T-helper 1 cell (primary cell): ENCODE data around the gene SARDH.

ENCODE experiments used
- DNase-seq, 5 donors: peaks; one replicate each; pipeline ENCODE4 v3.0.0-alpha.2; 2012 to 2020

SARDH gene

DNA sequence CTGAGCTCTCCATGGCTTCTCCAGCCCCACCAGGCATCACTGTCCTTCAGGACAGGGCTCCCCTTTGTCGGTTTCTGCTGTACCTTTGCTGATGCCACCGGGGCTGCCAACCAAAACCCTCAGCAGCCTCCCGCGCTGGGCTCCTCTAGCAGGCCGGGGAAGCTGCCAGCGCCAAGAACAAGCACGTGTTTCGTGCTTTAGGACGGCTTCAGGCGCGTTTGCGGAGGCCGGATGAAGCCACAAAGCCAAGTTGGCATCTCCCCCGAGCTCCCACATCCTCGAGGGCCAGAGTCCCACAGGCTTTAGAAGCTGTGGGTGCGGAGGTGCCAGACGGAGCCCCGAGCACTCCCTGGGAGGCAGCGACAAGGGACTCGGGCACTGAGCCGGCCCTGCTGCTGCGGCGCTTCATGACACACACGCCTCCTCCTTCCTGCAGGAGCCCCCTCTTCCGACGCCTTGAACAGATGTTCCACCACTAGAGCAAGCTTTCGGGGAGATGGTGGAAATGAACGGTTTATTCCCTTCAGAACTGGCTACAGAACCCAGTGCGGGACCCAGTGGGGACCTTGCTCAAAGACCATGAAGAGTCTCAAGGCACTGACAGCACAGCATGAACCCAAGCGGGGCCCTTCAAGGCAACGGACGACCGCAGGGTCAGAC lies 36.7 kb downstream of the SARDH start:
- DNase-seq, result peak; percentile 5 to 55 (median 36)

DNA sequence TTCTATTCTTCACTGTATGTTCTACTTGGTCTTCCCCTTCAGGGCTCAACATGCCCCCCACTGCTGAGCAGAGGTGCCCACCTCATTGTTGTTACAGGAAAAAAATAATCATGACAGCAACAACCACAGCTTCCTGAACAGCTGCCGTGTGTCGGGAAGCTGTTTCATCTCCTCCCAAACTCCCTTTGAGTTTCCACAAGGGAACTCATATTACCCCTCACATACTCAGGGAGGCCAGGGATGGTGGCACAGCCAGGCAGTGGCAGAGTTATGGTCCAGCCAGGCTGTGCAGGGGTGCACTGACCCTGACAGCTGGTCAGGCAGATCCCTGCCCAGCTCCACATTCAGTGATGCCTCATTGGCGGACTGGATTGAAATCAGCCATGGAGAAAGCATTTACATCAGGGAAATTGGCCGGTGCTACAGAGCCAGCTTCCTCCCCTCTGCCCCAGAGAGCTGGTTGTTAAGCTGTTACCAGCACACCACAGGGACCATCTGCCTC lies 37.3 kb downstream of the SARDH start:
- no peak for DNase-seq

DNA sequence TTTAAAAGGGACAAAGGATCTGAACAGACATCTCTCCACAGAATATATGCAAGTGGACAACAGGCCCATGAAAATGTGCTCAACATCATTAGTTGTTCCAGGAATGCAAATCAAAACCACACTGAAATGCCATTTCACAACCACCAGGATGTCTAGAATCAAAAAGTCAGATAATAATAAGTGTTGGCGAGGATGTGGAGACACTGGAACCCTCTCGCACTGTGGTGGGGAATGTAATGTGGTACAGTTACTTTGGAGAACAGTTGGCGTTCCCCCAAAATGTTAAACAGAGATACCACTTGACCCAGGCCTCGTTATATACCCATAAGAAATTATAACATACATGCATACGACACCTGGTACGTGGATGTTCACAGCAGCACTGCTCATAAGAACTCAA lies 38.6 kb downstream of the SARDH start:
- DNase-seq, result no peak

DNA sequence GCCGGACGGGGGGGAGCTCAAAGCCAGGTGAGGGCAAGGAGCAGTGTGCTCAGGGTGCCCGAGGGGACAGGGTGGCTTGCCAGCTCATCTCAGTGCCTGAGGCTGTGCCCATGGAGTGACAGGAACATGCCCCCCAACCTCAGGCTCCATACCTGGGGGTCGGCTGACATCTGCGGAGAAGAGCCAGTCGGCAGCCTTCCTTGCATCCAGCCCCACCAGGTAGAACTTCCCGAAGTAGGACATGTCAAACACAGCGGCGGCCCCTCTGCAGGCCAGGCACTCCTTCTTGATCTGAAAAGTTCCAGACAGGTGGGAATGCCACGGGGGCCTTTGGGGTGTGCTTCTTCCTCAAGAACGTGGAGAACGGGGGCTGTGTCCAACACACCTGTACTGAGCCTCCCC lies 42.1 kb downstream of the SARDH start:
- no peak for DNase-seq

DNA sequence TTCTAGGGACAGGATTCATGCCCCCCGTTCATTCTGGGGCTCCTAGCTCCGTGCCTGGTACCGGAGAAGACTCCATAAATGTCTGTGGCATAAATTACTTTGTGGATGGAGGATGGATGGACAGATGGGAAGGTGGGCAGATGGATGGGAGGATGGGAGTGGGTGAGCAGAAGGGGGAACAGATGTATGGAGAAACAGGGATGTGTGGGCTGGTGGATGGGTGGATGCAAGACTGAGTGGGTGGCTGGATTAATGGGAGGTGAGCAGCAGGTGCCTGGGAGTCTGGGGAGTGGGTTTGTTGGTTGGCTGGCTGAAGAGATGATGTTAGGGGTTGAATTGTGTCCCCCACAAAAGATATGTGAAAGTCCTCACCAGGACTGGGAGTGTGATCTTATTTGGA lies 43.5 kb downstream of the SARDH start:
- DNase-seq, result no peak

DNA sequence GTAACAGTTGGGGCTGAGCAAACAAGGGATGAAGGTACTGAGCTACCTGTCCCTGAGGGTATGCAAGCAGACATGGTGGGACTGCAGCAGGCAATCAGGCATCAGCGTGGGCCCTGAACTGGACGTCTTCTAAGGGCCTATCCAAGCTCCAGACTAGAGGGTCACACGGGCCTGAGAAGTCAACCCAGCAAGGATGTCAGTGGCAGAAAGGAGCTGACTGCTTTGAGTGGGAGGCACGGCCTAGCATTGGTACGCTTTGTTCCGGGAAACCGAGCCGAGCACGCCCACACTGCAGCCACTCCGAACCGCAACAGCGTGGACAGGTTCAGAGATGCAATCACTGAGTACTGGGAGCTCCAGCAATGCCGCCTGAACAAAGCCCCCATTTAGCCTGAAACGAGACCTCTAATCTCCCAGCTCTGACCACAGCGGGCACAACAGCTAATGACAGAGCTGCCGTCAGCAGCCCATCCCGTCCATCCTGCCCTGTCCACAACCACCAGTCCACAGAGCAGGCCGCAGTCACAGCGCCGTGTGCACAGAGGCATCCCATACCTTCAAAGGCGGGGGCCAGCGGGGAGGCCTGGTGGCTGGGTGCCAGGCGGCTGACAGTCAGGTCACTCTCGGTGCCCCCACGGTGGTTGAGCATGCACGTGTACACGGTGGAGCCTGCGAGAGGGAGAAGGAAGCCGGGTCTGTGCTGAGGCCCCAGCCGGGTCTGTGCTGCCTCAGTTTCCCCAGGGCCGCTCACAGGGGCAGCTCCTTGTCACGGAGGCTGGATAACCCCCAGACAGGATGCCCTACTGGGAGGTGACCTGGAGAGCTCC lies 44.2 kb downstream of the SARDH start:
- DNase-seq, result no peak

DNA sequence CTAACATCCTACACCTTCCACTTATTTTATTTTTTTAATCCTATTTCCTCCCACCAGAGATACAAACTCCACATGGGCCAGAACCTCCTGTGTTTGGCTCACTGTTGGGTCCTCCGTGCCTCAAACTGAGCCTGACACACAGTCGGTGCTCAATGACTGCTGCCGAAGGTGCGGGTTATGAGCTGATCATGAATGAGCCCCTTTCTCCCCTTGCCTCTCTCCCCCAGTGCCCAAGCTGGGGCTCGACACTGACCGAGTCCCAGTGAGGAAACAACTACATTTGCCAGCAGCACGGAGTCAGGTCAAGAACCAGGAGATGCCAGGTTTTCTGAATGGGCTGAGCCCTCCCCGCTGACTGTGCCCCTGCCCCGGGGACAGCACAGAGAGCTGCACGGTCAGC lies 45.0 kb downstream of the SARDH start:
- DNase-seq, result no peak

DNA sequence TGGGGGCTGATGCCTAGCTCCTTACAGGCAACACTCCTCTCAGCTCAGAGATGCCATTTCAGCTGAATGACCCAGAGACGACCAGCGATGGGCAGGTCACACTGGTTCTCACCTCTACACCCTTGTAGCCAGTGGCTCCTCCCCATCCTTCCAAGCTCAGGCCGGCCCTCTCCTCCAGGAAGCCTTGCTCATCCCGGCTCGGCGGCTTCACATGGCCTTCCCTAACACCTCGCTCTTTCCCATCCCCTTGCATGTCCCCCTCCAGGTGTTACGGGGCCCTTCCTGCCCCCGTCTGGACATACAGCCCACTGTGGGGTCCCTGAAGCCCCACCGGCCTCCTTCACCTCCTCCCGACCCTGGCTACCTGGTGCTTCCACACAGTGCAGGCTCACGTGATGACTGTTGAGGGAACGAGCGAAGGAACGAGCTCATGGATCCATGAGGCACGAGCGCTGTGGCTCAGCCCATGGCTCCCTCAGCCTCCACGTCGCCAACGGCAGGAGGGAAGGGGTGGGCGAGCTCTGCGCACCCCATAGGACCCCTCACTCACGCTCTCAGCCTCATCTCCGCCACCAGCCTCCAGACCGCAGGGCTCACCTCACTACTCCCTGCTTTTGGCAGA lies 45.7 kb downstream of the SARDH start:
- no peak for DNase-seq

DNA sequence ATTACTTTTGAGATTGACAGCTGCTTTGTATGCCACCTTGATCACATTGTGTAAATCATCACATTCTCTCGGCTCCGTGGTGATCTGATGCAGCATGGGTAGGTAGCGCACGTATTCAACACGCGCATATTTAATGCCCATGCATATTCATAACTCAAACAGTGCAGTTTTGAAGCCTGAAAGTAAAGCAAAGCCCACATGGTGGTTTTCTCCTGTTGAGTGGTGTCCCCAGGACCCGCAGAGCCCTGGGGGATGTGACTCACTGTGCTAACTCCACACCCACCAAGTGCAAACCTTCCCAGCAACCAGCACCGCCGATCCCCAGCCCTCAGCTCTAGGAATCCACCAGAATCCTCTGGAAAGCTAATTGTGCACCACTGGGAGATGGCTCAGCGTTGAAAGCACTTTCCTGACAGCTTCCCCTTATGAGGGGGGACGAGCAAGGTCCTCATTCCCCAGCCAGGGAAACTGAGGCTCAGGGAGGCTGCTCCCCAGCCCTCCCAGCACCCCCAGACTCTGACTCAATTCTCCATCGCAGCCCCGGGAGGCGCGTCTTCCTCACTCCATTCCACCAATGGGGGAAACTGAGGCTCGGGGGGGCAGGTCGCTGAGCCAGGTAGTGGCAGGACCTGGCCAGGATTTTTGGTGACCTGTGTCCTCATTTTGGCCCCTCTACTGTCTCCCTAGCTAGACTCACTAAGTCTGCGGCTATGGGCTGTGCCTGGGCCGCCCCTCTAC lies 46.4 kb downstream of the SARDH start:
- no peak for DNase-seq

DNA sequence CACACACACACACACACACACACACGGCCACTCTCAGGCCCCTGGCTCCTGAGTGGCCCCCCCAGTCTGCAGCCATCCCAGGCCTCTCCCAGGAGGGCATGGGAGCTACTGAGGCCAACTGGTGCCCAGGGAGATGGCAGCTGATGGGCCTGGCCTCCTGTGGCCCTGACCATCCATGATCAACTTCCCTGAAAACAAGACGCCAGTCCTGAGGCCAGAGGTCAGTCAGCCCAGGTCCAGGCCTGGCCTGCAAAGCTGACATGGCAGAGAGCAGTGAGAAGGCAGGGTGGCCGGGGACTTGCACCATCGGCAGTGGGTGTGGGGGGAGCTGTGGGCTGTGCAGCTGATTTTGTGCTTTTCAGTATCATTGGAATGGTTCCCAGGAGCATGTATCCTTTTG lies 47.0 kb downstream of the SARDH start:
- peak in 1 of 5 donors; percentile 0 for DNase-seq

DNA sequence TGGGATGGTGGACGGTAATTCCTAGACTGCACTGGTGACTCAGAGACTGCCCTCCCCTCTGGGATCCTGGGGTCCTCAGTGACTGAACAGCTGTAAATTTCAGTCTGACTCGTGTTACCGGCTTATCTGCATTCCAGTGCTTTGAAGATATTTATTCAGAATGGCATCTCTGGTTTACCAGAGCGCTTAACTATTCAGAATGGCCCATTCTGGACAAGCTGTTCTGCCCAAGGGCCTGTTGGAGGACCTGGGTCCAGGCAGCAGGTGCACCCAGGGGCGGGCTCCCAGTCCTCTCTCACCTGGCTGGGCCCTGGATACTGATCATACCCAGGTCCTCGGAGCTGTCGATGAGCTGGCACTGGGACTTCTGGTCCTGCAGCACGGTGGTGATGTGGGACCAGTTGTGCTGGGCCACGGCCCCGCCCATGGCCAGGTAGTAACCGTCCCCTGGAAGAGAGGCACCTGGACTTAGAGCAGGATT lies 48.0 kb downstream of the SARDH start:
- no peak for DNase-seq

DNA sequence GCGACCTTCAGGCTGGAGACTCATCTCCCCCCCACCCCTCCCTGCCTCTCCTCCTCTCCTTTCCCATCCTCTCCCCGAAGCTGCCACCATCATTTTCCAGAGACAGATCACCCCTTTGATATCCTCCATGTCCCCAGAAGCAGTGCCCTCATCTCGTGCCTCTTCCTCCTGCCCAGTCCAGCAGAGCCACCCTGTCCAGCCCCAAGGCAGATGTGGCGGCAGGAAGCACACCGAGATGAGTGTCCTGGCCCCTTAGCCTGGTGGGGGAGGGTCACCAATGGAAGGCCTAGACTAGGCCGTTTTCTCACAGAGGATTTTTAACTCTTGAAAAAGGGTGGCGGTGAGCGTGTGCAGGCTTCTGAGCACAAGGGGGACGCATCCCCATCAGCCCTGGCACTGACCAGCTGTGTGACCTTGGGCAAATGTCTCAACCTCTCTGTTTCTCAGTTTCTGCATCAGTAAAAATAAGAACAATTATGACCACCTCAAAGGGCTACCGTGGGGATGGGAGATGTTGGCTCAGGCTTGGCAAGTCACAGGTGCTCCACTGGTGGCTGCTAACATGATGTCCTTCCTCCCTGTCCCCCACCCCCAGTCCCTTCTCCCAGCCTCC lies 48.9 kb downstream of the SARDH start:
- DNase-seq, result no peak

DNA sequence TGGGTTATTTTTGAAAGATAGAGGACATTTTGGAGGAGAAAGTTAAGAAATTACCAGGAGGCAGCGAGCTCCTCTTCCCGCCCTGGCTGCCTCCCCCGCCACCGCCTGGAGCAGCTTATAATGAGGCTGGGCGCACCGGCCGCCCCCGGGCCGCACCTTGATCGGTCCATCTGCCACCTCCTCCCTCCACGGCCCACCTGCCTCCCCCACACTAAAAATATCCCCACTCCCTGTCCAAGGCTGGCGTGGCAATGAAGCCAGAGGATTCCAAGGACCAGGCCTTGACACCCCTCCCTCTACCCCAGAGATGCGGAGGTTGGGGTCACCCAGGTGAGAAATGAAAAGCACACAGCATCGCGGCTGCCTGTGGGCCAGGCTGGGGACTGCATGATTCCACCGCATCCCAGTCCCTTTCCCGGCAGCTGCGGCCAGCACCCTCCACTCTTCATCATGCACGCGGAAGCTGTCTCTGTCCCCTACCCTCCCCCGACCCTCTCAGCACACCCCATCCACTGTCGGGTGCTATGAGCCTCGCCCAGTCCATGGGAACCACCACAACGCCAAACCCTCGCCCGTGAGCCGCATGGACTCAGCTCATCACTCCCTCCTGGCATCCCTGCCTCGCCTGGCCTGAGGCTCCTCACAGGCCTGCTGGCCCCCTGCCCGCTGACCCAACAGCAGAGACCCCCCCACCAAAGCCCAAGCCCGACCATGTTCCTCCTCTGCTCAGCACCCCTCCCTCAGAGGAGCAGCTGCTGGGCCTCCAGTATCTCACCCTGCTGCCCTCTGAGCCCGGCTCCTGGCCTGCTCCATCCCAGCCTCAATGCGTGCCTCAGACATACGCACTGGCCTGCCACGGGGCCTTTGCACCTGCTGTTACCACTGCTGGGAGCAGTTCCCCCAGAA lies 50.0 kb downstream of the SARDH start:
- DNase-seq, result peak in 1 of 5 donors; percentile 1

DNA sequence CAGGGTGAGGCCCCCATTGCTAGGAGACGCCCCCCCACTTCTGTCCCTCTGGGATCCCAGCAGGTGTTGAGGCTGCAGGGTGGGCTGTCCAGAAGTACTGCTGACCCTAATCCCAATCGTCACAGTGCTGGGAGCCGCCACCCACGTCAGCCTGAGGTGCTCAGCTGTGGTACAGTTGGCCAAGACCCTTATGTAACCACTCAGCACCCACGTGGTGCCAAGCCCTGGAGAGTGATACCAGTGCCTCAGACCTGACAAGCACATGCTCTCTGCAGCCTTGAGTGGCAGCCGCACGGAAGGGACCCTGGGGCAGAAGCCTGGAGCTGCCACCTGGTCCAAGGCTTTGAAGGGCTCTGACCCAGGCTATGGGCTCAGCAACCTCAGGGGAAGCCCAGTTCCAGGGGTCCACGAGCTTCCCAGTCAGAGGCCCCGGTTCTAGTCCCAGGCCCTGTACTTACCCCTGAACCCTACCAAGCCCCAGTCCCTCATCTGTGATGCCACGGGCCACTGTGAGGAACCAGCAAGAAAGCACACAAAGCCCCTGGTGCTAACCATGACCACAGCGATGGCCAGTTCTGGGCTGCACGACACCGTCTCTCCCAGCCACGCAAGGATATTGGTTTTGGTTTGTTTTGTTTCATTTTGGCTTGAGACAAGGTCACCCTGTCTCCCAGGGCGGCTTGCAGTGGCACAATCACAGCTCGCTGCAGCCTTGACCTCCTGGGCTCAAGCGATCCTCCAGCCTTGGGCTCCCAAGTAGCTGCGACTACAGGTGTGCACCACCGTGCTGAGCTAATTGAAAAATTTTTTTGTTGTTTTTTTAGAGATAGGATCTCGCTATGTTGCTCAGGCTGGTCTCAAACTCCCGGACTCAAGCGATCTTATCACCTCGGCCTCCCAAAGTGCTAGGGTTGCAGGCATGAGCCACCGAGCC lies 51.2 kb downstream of the SARDH start:
- DNase-seq, result no peak

DNA sequence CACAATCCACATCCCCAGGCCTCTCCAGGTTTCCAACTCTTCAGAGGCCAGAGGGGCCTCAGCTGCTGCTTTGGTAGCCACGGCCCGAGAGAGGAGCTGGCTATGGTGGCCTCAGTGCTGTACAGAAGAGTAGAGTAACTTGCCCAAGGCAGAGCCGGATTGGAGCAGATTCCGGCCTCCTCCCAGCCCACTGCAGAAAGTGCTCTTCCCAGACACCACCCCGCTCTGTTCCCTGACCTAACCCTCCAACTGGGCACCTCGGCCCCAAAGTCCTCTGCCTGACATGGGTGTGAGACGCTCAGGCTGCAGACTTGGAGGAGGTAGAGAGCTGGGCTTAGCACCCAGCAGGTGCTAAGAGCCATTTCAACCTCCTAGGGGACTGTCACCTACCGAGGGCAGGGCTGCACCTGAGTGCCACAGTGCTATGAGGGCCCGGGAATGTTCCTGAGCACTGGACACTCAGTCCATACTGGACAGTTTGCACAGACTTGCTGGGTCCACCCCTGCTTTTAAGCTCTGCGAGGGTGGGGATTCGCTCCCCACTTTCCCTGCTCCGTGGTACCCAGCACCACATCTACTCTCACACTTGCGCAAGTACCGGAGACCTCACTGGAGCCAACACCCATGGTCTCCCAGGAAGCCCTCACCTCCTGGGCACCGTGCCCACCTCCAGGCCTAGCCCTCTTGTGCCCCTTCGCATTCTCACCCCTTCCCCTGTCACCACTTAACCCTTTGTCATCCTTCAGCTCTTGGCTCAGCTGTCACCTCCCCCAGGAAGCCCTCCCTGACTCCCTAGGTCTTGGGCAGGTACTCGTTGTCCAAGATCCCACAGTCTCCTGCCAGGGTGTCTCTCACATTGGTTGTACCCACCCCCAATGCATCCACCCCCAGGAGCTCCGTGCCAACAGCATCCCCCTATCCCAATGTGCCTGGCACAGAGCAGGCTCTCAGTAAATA lies 52.2 kb downstream of the SARDH start:
- no peak for DNase-seq

DNA sequence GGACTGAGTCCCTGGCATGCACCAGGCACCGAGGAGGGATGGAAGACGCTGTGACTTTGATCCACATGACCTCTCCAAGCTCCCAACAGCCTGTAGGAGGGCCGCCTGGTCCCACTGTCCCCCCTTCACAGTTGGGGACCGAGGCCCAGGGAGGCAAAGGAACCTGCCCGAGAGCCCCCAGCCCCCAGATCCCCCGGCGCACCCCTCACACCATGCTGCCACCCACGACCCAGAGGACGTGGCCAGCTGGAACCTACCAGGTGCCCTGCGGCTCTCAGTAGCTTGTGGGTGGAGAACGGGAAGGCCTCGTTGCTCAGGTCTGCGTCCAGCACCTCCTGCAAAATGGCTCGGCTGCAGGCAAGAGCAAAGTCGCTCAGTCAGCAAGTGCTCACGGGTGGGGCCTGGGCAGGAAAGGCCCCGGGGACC lies 53.2 kb downstream of the SARDH start:
- DNase-seq, result no peak

DNA sequence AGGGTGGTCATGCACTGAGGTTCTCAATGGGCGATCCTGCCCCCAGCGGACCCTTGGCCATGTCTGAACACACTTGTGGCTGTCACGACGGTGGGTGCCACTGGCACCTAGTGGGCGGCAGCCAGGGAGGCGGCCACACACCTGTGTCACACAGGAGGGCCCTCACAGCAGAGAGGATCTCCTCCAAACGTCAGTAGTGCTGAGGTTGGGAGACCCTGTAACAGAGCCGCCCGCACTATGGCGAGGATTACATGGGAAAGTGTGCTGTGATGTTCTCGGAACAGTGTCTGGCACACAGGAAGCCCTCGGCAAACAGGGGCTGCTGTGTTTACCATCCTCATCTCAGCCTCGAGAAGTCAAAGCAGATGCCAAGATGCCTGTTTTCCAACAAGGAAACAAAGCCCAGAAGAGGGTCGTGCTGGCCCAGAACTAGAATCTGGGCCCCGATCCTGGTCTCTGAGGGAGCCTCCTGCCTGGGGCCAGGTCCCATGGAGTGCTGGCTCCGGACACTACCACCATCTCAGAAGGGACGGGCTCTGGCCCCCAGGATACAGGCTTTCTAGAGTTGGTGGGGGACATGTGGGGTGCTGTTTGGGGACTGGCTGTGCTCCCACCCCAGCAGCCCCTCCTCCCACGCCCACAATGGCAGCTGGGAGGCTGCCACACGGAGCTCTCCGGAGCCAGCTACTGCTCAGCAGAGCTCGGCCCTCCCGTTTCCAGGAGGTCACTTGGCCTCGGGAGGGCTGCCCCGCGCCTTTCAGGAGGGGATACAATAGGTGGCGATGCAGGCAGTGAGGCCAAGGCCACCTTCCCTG lies 53.8 kb downstream of the SARDH start:
- peak in 1 of 5 donors; percentile 13 for DNase-seq

DNA sequence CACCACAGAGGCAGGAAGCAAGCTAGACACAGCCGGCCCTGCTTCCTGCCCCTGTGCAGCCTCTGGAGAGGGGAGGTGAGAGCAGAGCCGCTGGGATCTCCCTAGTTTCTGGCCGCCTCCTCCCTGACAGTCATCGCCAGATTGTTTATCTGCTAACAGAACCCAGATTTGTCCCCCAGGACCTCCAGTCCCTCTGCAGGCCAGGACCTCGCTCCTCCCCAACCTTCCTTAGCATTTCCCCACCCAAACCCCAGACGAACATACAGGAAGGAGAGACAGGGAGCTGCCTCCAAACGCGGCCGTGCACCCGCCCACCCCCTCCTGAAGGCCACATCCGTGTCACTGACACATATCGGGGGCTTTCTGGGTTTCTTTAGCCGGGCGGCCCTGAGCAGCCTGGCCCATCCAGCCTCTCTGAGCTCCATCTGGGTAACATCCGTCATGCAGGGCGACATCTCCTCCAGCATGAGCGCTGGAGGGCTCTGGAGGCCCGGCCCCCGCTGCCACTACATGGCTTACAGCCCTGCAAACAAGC lies 54.5 kb downstream of the SARDH start:
- DNase-seq, result peak; percentile 52 to 78 (median 63)
